CD4-positive, alpha-beta T cell treated with Interleukin-6 for 4 hours (primary cell): ENCODE data around the gene LOX.

Experiments
- DNase-seq: peaks from one replicate; pipeline ENCODE4 v3.0.0-alpha.2; 2020; ENCODE audit warnings: mixed read lengths

The LOX gene

DNA sequence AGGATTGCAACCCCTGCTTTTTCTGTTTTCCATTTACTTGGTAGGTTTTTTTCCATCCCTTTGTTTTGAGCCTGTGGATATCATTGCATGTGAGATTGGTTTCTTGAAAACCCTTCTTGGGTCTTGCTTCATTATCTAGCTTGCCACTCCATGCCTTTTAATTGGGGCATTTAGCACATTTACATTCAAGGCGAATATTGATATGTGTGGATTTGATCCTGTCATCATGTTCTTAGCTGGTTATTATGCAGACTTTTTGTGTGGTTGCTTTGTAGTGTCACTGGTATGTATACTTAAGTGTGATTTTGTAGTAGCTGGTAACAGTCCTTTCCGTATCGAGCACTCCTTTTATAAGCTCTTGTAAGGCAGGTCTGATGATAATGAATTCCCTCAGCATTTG lies 26.5 kb downstream of the LOX start:
- DNase-seq: no peak

DNA sequence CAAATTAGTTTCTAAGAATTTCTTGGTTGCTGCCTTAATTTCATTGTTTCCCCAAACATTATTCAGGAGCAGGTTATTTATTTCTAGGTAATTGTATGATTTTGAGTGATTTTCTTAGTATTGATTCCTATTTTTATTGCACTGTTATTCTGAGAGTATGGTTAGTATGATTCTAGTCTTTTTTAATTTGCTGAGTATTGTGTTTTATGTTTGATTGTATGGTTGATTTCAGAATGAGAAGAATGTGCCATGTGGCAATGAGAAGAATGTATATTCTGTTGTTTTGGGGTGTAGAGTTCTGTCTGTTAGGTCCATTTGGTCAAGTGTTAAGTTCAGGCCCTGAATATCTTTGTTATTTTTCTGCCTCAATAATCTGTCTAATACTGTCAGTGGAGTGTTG lies 27.1 kb downstream of the LOX start:
- no peak for DNase-seq

DNA sequence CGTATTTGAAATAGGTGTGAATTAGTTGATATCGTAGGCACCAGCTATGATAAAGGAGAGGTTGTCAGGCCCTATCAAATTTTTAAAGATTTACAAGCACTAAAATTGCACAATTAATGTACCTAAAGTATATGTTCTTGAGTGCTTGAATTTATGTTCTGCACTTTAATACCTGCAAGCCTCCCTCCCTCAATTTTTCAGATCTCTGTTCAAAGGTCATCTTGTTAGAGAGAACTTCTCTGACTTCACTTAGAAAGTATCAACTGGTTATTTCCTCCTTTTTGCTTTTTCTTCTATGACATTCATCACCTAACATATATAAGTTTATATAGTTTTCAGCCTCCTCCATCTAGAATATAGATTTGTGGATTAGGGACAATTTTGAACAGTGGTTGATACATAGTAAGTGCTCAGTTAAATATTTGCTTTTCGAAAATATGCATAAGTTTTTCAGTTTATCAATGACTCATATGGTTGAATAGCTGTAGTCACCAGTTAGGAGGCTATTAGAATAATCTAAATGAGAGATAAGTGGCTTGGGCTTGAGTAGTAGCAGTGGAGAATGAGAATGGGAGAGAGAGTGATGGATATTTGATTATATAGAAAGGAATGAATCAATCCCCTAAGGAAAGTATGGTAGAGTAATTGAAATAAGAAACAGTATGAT lies 37.3 kb downstream of the LOX start:
- no peak for DNase-seq

DNA sequence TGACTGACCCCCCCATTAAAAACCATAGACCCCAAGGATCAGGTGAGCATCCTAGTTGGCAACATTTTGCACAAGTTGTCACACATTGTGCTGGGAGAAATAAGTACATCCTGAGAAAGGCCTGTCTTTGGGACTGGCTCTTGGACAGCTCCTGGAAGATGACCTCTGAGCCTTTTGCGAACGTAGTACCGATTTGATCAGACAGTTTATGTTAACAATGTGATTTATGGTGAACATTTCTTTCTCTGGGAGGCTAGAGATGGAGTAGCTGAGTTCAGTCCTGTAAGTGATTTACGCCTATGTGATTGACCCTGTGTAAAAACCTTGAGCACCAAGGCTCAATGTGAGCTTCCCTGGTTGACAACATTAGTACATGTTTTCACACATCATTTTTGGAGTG lies 41.7 kb downstream of the LOX start:
- DNase-seq: no peak

DNA sequence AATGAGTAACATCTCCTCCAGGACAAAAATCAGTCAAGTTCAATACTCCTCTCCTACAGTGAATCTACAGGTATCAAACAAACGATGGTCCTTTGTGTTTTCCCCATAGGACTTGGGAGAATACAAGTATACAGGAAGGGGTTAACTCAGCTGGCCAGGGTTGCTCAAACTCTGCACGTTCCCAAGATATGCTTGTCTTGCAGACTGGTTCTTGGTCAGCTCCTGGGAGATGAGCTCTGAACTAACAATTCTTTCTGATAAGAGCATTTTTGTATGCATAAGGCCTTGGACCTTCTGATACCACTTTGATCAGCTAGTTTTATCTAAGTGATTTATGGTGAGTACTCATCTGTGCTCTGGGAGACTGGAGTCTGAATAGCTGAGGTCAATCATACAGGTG lies 42.1 kb downstream of the LOX start:
- DNase-seq: no peak

DNA sequence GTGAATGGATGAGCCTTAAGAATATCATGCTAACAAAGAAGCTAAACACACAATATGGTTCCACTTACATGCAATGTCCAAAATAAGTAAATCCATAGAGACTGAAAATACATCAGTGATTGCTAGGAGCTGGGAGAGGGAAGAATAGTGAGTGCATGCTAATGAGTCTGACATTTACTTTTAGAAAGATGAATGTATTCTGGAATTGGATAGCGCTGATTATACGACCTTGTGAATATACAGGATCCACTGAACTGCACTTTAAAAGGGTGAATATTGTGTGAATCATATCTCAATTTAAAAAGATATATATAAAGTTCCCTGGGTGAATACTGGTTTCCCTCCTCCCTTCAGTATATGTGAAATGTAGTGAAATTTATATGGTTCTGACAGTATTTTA lies 46.2 kb downstream of the LOX start:
- no peak for DNase-seq

DNA sequence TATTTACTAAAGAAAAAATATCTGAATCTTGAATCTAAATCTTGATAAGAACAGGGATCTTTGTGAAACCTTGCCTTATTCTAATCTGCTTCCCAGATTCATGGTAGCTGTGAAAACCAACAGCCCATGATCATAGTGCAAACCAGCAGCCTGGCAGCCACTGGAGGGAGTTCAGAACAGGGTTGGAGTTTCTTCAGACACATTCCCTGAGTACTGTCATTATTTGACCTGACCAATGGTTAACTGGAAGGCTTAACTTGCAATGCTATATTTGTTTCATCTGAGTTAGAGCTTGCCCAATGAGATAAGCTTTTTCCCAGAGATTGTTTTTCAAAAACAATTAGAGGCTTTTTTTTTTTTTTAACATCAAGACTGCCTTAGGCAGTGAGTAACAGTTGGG lies 47.8 kb downstream of the LOX start:
- no peak for DNase-seq

DNA sequence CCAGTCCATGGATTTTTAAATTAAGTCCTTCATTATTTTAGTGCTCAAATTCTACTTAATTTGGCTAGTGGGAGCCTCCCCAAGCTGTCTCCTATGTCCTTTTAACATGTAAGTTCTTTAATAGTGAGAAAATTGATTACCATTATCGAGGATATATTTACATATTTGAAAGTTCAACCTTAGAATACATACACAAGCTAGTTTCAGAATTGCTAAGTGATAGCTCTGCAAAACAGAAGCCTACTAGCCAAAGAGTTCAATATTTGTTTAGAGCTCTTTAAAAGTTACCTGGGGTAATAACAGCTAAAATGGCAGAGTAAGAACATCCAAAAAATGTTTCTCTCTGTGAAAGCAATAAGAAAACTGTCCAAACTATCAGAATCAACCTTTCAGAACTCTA lies 48.2 kb downstream of the LOX start:
- DNase-seq: no peak

DNA sequence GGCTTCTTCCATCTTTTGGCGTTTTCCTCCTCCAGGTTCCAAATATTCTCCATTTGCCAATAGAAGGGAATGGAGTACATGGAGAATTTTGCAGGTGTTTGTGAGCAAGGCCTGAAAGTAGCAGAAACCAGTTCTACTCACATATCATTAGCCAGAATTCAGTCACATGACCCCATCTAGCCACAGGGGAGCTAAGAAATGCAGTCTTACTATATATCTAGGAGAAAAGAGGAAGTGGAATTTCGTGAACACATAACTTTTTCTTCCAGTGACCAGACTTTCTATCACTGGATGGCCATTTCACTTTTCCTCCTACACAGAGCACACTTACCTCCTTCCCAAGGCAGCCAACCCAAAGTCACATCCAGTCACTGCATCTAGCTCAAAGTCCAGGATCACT lies 55.1 kb downstream of the LOX start:
- DNase-seq: no peak

DNA sequence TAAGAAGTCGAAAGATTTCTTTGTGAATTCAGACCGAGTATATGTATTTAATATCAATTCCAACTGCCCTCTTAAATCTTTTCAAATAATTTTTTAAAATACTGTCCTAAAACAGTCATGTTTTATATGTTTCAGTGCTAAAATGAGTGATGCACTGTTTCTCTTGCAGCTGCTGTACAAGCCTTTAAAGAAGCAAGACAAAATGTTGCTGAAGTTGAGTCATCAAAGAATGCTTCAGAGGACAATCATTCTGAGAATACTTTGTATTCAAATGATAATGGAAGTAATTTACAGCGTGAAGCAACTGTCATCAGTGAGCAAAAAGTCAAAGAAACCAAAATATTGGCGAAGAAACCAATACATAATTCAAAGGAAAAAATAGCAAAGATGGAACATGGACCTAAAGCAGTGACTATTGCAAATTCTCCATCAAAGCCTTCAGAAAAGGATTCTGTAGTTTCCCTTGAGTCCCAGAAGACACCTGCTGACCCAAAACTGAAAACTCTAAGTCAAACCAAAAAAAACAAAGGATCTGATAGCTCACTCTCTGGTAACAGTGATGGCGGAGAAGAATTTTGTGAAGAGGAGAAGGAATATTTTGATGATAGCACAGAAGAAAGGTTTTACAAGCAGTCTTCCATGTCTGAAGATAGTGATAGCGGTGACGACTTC lies 58.0 kb downstream of the LOX start:
- DNase-seq: no peak

DNA sequence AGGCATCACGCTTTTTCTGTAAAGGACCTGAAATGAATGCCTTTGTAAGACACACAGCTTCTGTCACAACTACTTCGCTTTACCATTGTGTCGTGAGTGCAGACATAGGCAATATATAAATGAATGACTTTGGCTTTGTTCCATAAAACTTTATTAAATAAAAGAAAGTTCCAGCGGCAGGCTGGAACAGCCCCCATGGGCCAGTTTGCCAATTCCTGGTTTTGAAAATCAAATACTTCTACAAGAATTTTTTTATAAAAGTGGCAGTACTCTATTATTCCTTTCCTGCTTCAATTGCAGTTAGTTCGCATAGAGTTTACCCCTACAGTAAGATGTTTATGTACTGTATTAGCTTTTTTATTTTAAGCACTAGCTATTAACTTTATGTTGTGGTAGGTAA lies 62.6 kb downstream of the LOX start:
- no peak for DNase-seq

DNA sequence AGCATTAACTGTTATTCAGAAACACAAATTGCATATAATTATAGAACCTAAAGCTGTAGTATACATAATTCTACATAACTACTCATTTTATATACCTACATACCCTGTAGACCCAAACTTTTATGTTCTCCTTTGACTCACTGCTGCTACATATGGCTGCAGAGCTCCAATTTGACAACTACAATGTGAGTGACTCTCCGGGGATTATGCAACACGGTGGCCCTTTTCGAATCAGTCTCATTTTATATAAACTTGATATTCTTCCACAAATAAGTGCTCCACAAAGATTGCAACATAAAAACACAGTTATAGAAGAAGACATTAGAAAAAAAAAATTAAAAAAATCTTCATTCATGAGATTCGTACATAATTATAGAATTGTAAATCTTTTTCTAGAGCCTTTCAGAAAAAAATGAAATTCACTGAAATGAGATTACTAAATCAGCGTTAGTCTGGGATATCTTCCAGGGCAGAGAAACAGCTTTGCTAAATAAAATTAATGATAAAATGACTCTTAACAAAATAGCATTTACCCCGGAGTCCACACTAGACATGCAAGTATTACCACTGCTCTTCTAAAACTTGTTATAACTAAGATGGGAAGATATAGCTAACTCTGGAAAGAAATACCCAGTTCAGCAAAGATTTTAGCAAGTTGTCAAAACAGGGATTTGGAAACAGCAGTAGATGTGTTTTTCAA lies 63.7 kb downstream of the LOX start:
- DNase-seq: no peak
